ENCODE data around the gene ZNF74. TPM values are rescaled to one million over a fixed set of nuclear protein-coding genes. Genes with fewer than 3 reads are reported as not detected.

ZNF74 gene
- polyA plus RNA-seq, 2 of the 4 experiments (the other 2 are of a cell fraction), result 4.3 to 7.4 TPM

GRCh38 chr22:20405291-20405930 lies 11.5 kb downstream of the ZNF74 start:
- ATAC-seq, result no peak
- FAIRE-seq, result no peak
- Histone ChIP-seq H3K27ac (no peak overlapping the region), H3K4me3 (no peak overlapping the region), H3K4me2 (no peak overlapping the region), H3K9me3 (no peaks in the 10 kb centered on the region), H3K4me1 (no peaks in the 10 kb centered on the region)
- DNase-seq (ENCODE audit: low read depth in 1 of 2, low spot score in 1 of 2), result no peak
- ChIA-PET POLR2A (no interaction called here), CTCF (interaction anchor here (1.0 kb wide), 1 partner anchor 16 kb away, joined by 3 read pairs; no protein-coding TSS in a partner anchor)
- 96% methylated on average over 34 of the region's 45 CpGs for WGBS (ENCODE audit: missing lambda C conversion rate)
- TF ChIP-seq KDM5A (IDR thresholded peaks at IDR 0.05) (no peak), HDAC2 (IDR thresholded peaks at IDR 0.05) (no peak), CEBPB (IDR thresholded peaks at IDR 0.05) (no peak), FOSL2 (IDR thresholded peaks at IDR 0.05) (no peak), FOSL2 (CRISPR knock-in tag; IDR thresholded peaks at IDR 0.05) (no peak), JUN (IDR thresholded peaks at IDR 0.05) (no peak), POLR2A (IDR thresholded peaks at IDR 0.05; ENCODE audit: low read length) (no peak), ZNF302 (CRISPR knock-in tag; IDR thresholded peaks at IDR 0.05) (no peak)
- TF ChIP-seq, protein P1, sequence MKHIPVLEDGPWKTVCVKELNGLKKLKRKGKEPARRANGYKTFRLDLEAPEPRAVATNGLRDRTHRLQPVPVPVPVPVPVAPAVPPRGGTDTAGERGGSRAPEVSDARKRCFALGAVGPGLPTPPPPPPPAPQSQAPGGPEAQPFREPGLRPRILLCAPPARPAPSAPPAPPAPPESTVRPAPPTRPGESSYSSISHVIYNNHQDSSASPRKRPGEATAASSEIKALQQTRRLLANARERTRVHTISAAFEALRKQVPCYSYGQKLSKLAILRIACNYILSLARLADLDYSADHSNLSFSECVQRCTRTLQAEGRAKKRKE (CRISPR knock-in tag; IDR thresholded peaks at IDR 0.05; ENCODE audit: low read depth), result no peak
- TF ChIP-seq, protein P2, sequence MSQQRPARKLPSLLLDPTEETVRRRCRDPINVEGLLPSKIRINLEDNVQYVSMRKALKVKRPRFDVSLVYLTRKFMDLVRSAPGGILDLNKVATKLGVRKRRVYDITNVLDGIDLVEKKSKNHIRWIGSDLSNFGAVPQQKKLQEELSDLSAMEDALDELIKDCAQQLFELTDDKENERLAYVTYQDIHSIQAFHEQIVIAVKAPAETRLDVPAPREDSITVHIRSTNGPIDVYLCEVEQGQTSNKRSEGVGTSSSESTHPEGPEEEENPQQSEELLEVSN (IDR thresholded peaks at IDR 0.05; ENCODE audit: borderline replicate concordance, low read depth), result no peak
- TF ChIP-seq, protein P3, sequence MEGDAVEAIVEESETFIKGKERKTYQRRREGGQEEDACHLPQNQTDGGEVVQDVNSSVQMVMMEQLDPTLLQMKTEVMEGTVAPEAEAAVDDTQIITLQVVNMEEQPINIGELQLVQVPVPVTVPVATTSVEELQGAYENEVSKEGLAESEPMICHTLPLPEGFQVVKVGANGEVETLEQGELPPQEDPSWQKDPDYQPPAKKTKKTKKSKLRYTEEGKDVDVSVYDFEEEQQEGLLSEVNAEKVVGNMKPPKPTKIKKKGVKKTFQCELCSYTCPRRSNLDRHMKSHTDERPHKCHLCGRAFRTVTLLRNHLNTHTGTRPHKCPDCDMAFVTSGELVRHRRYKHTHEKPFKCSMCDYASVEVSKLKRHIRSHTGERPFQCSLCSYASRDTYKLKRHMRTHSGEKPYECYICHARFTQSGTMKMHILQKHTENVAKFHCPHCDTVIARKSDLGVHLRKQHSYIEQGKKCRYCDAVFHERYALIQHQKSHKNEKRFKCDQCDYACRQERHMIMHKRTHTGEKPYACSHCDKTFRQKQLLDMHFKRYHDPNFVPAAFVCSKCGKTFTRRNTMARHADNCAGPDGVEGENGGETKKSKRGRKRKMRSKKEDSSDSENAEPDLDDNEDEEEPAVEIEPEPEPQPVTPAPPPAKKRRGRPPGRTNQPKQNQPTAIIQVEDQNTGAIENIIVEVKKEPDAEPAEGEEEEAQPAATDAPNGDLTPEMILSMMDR (IDR thresholded peaks at IDR 0.05), result no peak

- no peak for FAIRE-seq
- WGBS (ENCODE audit: missing lambda C conversion rate), result 94% methylated on average over 29 of the region's 62 CpGs
- POLR2A ChIA-PET, result no interaction called here
Measured at GRCh38 chr22:20405931-20406685, 12.2 kb downstream of the ZNF74 start.

GRCh38 chr22:20406686-20407408 lies 12.9 kb downstream of the ZNF74 start:
- H3K27ac ChIP-seq, result no peak overlapping the region
- no peak for DNase-seq (ENCODE audit: low read depth in 1 of 2, low spot score in 1 of 2)
- ATAC-seq, result no peak
- no peaks in the 10 kb centered on the region for H3K4me1 ChIP-seq
- H3K4me3 ChIP-seq, result no peak overlapping the region
- no peaks in the 10 kb centered on the region for H3K9me3 ChIP-seq
- no peak for FAIRE-seq
- ChIA-PET CTCF (interaction anchor here (0.6 to 1.2 kb wide), 3 partner anchors 12 to 29 kb away, joined by 3 to 4 read pairs (median 4); no protein-coding TSS in a partner anchor), POLR2A (no interaction called here)
- TF ChIP-seq POLR2A (IDR thresholded peaks at IDR 0.05; ENCODE audit: low read length) (no peak), CHD4 (IDR thresholded peaks at IDR 0.05; ENCODE audit: borderline replicate concordance) (no peak), GATA3 (IDR thresholded peaks at IDR 0.05; ENCODE audit: borderline replicate concordance) (no peak), MAZ (IDR thresholded peaks at IDR 0.05; ENCODE audit: borderline replicate concordance, low read depth, low read length) (no peak), HOXB13 (CRISPR knock-in tag; IDR thresholded peaks at IDR 0.05; ENCODE audit: low read depth) (no peak), MAFK (IDR thresholded peaks at IDR 0.05; ENCODE audit: partially characterized antibody) (no peak), HOXA7 (CRISPR knock-in tag; IDR thresholded peaks at IDR 0.05) (no peak), HDAC2 (IDR thresholded peaks at IDR 0.05) (no peak)
- TF ChIP-seq, protein P4, sequence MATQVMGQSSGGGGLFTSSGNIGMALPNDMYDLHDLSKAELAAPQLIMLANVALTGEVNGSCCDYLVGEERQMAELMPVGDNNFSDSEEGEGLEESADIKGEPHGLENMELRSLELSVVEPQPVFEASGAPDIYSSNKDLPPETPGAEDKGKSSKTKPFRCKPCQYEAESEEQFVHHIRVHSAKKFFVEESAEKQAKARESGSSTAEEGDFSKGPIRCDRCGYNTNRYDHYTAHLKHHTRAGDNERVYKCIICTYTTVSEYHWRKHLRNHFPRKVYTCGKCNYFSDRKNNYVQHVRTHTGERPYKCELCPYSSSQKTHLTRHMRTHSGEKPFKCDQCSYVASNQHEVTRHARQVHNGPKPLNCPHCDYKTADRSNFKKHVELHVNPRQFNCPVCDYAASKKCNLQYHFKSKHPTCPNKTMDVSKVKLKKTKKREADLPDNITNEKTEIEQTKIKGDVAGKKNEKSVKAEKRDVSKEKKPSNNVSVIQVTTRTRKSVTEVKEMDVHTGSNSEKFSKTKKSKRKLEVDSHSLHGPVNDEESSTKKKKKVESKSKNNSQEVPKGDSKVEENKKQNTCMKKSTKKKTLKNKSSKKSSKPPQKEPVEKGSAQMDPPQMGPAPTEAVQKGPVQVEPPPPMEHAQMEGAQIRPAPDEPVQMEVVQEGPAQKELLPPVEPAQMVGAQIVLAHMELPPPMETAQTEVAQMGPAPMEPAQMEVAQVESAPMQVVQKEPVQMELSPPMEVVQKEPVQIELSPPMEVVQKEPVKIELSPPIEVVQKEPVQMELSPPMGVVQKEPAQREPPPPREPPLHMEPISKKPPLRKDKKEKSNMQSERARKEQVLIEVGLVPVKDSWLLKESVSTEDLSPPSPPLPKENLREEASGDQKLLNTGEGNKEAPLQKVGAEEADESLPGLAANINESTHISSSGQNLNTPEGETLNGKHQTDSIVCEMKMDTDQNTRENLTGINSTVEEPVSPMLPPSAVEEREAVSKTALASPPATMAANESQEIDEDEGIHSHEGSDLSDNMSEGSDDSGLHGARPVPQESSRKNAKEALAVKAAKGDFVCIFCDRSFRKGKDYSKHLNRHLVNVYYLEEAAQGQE (IDR thresholded peaks at IDR 0.05), result no peak
- WGBS (ENCODE audit: missing lambda C conversion rate), result 89% methylated on average over 10 of the region's 13 CpGs
- H3K4me2 ChIP-seq, result no peak overlapping the region

More at GRCh38 chr22:20405931-20406685, 12.2 kb downstream of the ZNF74 start:
- no peak for ATAC-seq
- Histone ChIP-seq H3K4me1 (no peaks in the 10 kb centered on the region), H3K4me3 (no peak overlapping the region), H3K9me3 (no peaks in the 10 kb centered on the region), H3K4me2 (no peak overlapping the region), H3K27ac (no peak overlapping the region)
- DNase-seq (ENCODE audit: low read depth in 1 of 2, low spot score in 1 of 2), result no peak
- CTCF ChIA-PET, result interaction anchor here (1.2 kb wide), 1 partner anchor 13 kb away, joined by 4 read pairs; no protein-coding TSS in a partner anchor
- TF ChIP-seq HOXA7 (CRISPR knock-in tag; IDR thresholded peaks at IDR 0.05) (no peak), HDAC2 (IDR thresholded peaks at IDR 0.05) (no peak), HOXB5 (CRISPR knock-in tag; IDR thresholded peaks at IDR 0.05) (no peak), NPAS2 (CRISPR knock-in tag; IDR thresholded peaks at IDR 0.05; ENCODE audit: borderline replicate concordance) (no peak)
